Nephron (organoid): ENCODE data around the gene NARS2.

Experiments used
- H3K27ac Mint-ChIP-seq, 3 experiments: 2 replicates each; pipeline ENCODE4 v1.8.0; 2020; ENCODE audit warnings: mixed read lengths in 3 of 3, mild to moderate bottlenecking in 2 of 3, moderate library complexity in 1 of 3
- H3K27me3 Mint-ChIP-seq: 2 replicates; pipeline ENCODE4 v1.8.0; 2021; ENCODE audit warnings: low read depth, mild to moderate bottlenecking, moderate library complexity, mixed read lengths
- H3K36me3 Mint-ChIP-seq: 2 replicates; pipeline ENCODE4 v1.8.0; 2020; ENCODE audit warnings: low read depth, mixed read lengths
- H3K4me1 Mint-ChIP-seq: 2 replicates; pipeline ENCODE4 v1.8.0; 2020; ENCODE audit warnings: mixed read lengths
- H3K4me3 Mint-ChIP-seq, 3 experiments: 2 replicates each; pipeline ENCODE4 v1.8.0; 2020; ENCODE audit warnings: mild to moderate bottlenecking in 3 of 3, mixed read lengths in 3 of 3, moderate library complexity in 2 of 3
- H3K9me3 Mint-ChIP-seq: 2 replicates; pipeline ENCODE4 v1.8.0; 2020; ENCODE audit warnings: mixed read lengths
- CTCF ChIP-seq, 3 experiments: fragments of 200-600 bp; sonication (generic); IDR thresholded peaks; one replicate each; pipeline ENCODE4 v1.5.0; 2021; ENCODE audit warnings: antibody characterized with exemption in 3 of 3; ENCODE audit not compliant: unreplicated experiment in 3 of 3

NARS2 gene

GRCh38 chr11:78574386-78575381 is at the start of gene NARS2:
Gene NARS2 (minus strand): TSS chr11:78574864. CDS start chr11:78574488, 376 bp downstream.
- Mint-ChIP-seq H3K27me3 (no peaks in the 10 kb centered on the region), H3K9me3 (no peaks in the 10 kb centered on the region), H3K27ac (peak within 1 kb of the TSS; percentile 92 to 97 (median 94)), H3K36me3 (peaks cover 21% of the 10 kb centered on the region), H3K4me1 (peaks cover 19% of the 10 kb centered on the region), H3K4me3 (peak within 1 kb of the TSS; percentile 90 to 96 (median 95))
- TF ChIP-seq CTCF (IDR thresholded peaks at IDR 0.05; ENCODE audit: unreplicated experiment in 3 of 3) = no peak

GRCh38 chr11:78622666-78623065 is 48.0 kb upstream of the NARS2 start:
- no peaks in the 10 kb centered on the region for H3K36me3 Mint-ChIP-seq
- peaks cover 5% of the 10 kb centered on the region for H3K27me3 Mint-ChIP-seq
- no peaks in the 10 kb centered on the region for H3K4me1 Mint-ChIP-seq
- H3K9me3 Mint-ChIP-seq = peaks cover 42% of the 10 kb centered on the region
- H3K27ac Mint-ChIP-seq = no peak overlapping the region
- TF ChIP-seq CTCF (IDR thresholded peaks at IDR 0.05; ENCODE audit: unreplicated experiment in 3 of 3) = no peak
- H3K4me3 Mint-ChIP-seq = no peak overlapping the region

- Mint-ChIP-seq H3K27me3 (peaks cover 5% of the 10 kb centered on the region), H3K4me1 (no peaks in the 10 kb centered on the region), H3K27ac (no peak overlapping the region), H3K36me3 (no peaks in the 10 kb centered on the region), H3K9me3 (peaks cover 36% of the 10 kb centered on the region), H3K4me3 (no peak overlapping the region)
- no peak for TF ChIP-seq CTCF (IDR thresholded peaks at IDR 0.05; ENCODE audit: unreplicated experiment in 3 of 3)
These were observed 45.5 kb upstream of the NARS2 start for GRCh38 chr11:78620159-78620558.

- H3K27ac Mint-ChIP-seq = no peak overlapping the region
- H3K27me3 Mint-ChIP-seq = peaks cover 2% of the 10 kb centered on the region
- no peaks in the 10 kb centered on the region for H3K36me3 Mint-ChIP-seq
These were observed 41.1 kb upstream of the NARS2 start for GRCh38 chr11:78615724-78616123.

GRCh38 chr11:78613378-78613813 is 38.7 kb upstream of the NARS2 start:
- TF ChIP-seq CTCF (IDR thresholded peaks at IDR 0.05; ENCODE audit: unreplicated experiment in 3 of 3) = no peak
- Mint-ChIP-seq H3K36me3 (no peaks in the 10 kb centered on the region), H3K9me3 (peaks cover 6% of the 10 kb centered on the region), H3K4me3 (no peak overlapping the region), H3K27ac (no peak overlapping the region), H3K4me1 (no peaks in the 10 kb centered on the region), H3K27me3 (no peaks in the 10 kb centered on the region)

More at GRCh38 chr11:78615724-78616123, 41.1 kb upstream of the NARS2 start:
- no peak for TF ChIP-seq CTCF (IDR thresholded peaks at IDR 0.05; ENCODE audit: unreplicated experiment in 3 of 3)
- Mint-ChIP-seq H3K4me3 (no peak overlapping the region), H3K4me1 (no peaks in the 10 kb centered on the region), H3K9me3 (peaks cover 23% of the 10 kb centered on the region)
